HEK293T (cell line): Measurements from ENCODE around the gene KCNMB4.

Source experiments
- L3MBTL2 ChIP-seq: fragments of 450-650 bp; conservative IDR thresholded peaks from 2 replicates; pipeline ENCODE4 v1.6.1; 2016; ENCODE audit warnings: mild to moderate bottlenecking
- NFRKB ChIP-seq: fragments of 450-650 bp; IDR thresholded peaks from 2 replicates; pipeline ENCODE4 v1.6.1; 2016; ENCODE audit warnings: mild to moderate bottlenecking, moderate library complexity
- SP1 ChIP-seq: fragments of 450-650 bp; IDR thresholded peaks from 2 replicates; pipeline ENCODE4 v1.6.1; 2017
- TARDBP ChIP-seq: fragments of 450-650 bp; IDR thresholded peaks from 2 replicates; pipeline ENCODE4 v1.6.1; 2016

DNA sequence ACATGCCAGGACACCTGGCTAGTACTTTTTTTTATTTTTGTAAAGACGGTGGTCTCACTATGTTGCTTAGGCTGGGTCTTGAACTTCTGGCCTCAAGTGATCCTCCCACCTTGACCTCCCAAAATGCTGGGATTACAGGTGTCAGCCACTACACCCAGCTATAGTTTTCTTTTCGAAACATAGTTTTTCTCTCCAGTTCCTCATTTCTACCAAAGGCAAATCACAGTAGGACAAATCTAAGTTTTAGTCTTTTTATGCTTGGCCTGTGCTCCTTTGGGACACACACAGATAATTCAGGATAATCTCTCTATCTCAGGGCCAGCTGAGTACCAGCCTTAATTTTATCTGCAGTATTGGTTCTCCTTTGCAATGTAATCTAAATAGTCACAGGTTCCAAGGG, 100.7 kb downstream of the KCNMB4 start:
- TF ChIP-seq NFRKB (no peak), SP1 (no peak), L3MBTL2 (no peak), TARDBP (no peak)
